A673 (cell line): ENCODE measurements around the gene ENTPD3. TPM values are rescaled to one million over a fixed set of nuclear protein-coding genes. Genes with fewer than 3 reads are reported as not detected.
A peak's percentile ranks its signal among the peaks of the same experiment; 100 is the strongest.

Experiments used
- BruUV-seq: library from RNA; stranded (reverse); fragments of 400-500 nt; replicated peaks from 2 replicates; lab custom pipeline; 2021; lab: Mats Ljungman, UMichigan
- CTCF ChIA-PET: fragments of 300-600 bp; sonication (Branson Sonifier 250); formaldehyde crosslinking; loops from one replicate; lab custom pipeline; 2022; ENCODE audit warnings: antibody characterized with exemption; lab: Charles Lee
- POLR2A ChIA-PET: fragments of 300-600 bp; sonication (Branson Sonifier 250); formaldehyde crosslinking; loops from one replicate; lab custom pipeline; 2022; ENCODE audit warnings: antibody characterized with exemption; ENCODE audit not compliant: low non-redundant PET; lab: Charles Lee
- DNase-seq: peaks from one replicate; pipeline ENCODE4 v3.0.0-alpha.2; 2015; ENCODE audit warnings: low spot score
- H3K27ac ChIP-seq: fragments of 200-600 bp; sonication (generic); 2 replicates; pipeline ENCODE4 v1.5.1; 2016; ENCODE audit warnings: mixed run types, low read depth, mild to moderate bottlenecking, mixed read lengths, antibody characterized with exemption, low read length; ENCODE audit not compliant: poor library complexity, severe bottlenecking
- H3K27me3 ChIP-seq: fragments of 200-600 bp; sonication (generic); replicated peaks from 2 replicates; pipeline ENCODE4 v1.6.1; 2017; ENCODE audit warnings: mixed run types, low read depth, mild to moderate bottlenecking, mixed read lengths, antibody characterized with exemption, low read length; ENCODE audit not compliant: insufficient read depth, poor library complexity
- H3K36me3 ChIP-seq: fragments of 200-600 bp; sonication (generic); 2 replicates; pipeline ENCODE4 v1.6.1; 2016; ENCODE audit warnings: mixed run types, mild to moderate bottlenecking, mixed read lengths, antibody characterized with exemption, low read length; ENCODE audit not compliant: insufficient read depth, poor library complexity, severe bottlenecking
- H3K4me1 ChIP-seq: fragments of 200-600 bp; sonication (generic); 2 replicates; pipeline ENCODE4 v1.6.1; 2017; ENCODE audit warnings: mixed run types, mild to moderate bottlenecking, mixed read lengths, antibody characterized with exemption, low read length; ENCODE audit not compliant: insufficient read depth, poor library complexity, severe bottlenecking
- H3K4me3 ChIP-seq: fragments of 200-600 bp; sonication (generic); 2 replicates; pipeline ENCODE4 v1.5.1; 2016; ENCODE audit warnings: low read depth, mixed run types, mild to moderate bottlenecking, mixed read lengths, low read length; ENCODE audit not compliant: poor library complexity, severe bottlenecking
- H3K9me3 ChIP-seq: fragments of 200-600 bp; sonication (generic); 2 replicates; pipeline ENCODE4 v1.6.1; 2016; ENCODE audit warnings: mixed run types, low read depth, mild to moderate bottlenecking, mixed read lengths, antibody characterized with exemption, low read length; ENCODE audit not compliant: poor library complexity, severe bottlenecking
- CTCF ChIP-seq: fragments of 300-800, 200-600 bp; sonication (generic); conservative IDR thresholded peaks from 2 replicates; pipeline ENCODE4 v1.5.1; 2017; ENCODE audit warnings: low read depth, mild to moderate bottlenecking, antibody characterized with exemption, low read length, moderate library complexity, mixed read lengths
- EZH2 ChIP-seq: fragments of 200-600 bp; sonication (generic); IDR thresholded peaks from 2 replicates; pipeline ENCODE4 v1.6.1; 2017; ENCODE audit warnings: borderline replicate concordance, low read depth, mild to moderate bottlenecking, mixed read lengths, antibody characterized with exemption, low read length; ENCODE audit not compliant: poor library complexity, severe bottlenecking
- intact Hi-C: fragments of 100-400 bp; cut with micrococcal nuclease; formaldehyde crosslinking; loops from one replicate; pipeline ENCODE4 v1.10.0; 2022; ENCODE audit not compliant: unreplicated experiment
- total RNA-seq: library from RNA; stranded (reverse); gene quantifications from 2 replicates; pipeline ENCODE4 v1.2.3, GENCODE V29; 2021

Gene ENTPD3
- total RNA-seq, 1 experiment from 2014 or later: 0.54 TPM

GRCh38 chr3:40452057-40452456, 65.1 kb downstream of the ENTPD3 start:
- TF ChIP-seq EZH2 (no peak), CTCF (no peak)
- Histone ChIP-seq H3K27me3 (no peaks in the 10 kb centered on the region), H3K27ac (no peak overlapping the region), H3K4me1 (peaks cover 4% of the 10 kb centered on the region), H3K9me3 (no peaks in the 10 kb centered on the region), H3K36me3 (no peaks in the 10 kb centered on the region), H3K4me3 (peak overlapping the region; percentile 59)
- intact Hi-C loops: no loop called here
- BruUV-seq: no TSS peak
- ChIA-PET CTCF (no interaction called here), POLR2A (no interaction called here)
- no peak for DNase-seq

- TF ChIP-seq EZH2: no peak
- TF ChIP-seq CTCF: no peak
- BruUV-seq: TSS peak; percentile 8
- H3K27me3 ChIP-seq: no peaks in the 10 kb centered on the region
- no peaks in the 10 kb centered on the region for H3K36me3 ChIP-seq
- H3K9me3 ChIP-seq: no peaks in the 10 kb centered on the region
- DNase-seq: no peak
- peak overlapping the region; percentile 70 for H3K27ac ChIP-seq
- peak overlapping the region; percentile 59 for H3K4me3 ChIP-seq
- POLR2A ChIA-PET: no interaction called here
- H3K4me1 ChIP-seq: peaks cover 4% of the 10 kb centered on the region
- intact Hi-C loops: no loop called here
- CTCF ChIA-PET: interaction anchor here (0.5 kb wide), 1 partner anchor 126 kb away, joined by 9 read pairs; no protein-coding TSS in a partner anchor
Measured at GRCh38 chr3:40452562-40452875, 65.5 kb downstream of the ENTPD3 start.

GRCh38 chr3:40452876-40453730, 66.1 kb downstream of the ENTPD3 start:
- peak; percentile 96 for DNase-seq
- Histone ChIP-seq H3K27me3 (no peaks in the 10 kb centered on the region), H3K9me3 (no peaks in the 10 kb centered on the region), H3K27ac (peak overlapping the region; percentile 70), H3K4me3 (peak overlapping the region; percentile 59), H3K4me1 (peaks cover 4% of the 10 kb centered on the region), H3K36me3 (peaks cover 1% of the 10 kb centered on the region)
- ChIA-PET CTCF (interaction anchor here (0.5 kb wide), 1 partner anchor 126 kb away, joined by 9 read pairs; no protein-coding TSS in a partner anchor), POLR2A (no interaction called here)
- intact Hi-C loops: no loop called here
- TF ChIP-seq EZH2 (no peak), CTCF (no peak)
- no TSS peak for BruUV-seq
